SK-N-SH (cell line): Measurements from ENCODE around the gene RAD51B. TPM values are rescaled to one million over a fixed set of nuclear protein-coding genes. Genes with fewer than 3 reads are reported as not detected.

Experiments
- CTCF ChIA-PET: fragments of 300-600, 350-600 bp; formaldehyde crosslinking; extraction: SDS; loops from one replicate; lab custom pipeline; 2021; lab: Yijun Ruan, JAX
- POLR2A ChIA-PET: fragments of 350-600 bp; sonication (Branson Sonifier 250); formaldehyde crosslinking; extraction: SDS; loops from one replicate; lab custom pipeline; 2020; ENCODE audit warnings: antibody characterized with exemption, inconsistent platforms; lab: Yijun Ruan, JAX
- DNase-seq: peaks from one replicate; pipeline ENCODE4 v3.0.0; 2012
- H2AFZ ChIP-seq: fragments of 200-600 bp; sonication (generic); 2 replicates; pipeline ENCODE4 v1.8.1; 2016; ENCODE audit warnings: antibody characterized with exemption, mild to moderate bottlenecking, low read depth
- H3F3A ChIP-seq: fragments of 200-600 bp; sonication (generic); replicated peaks from 2 replicates; pipeline ENCODE3; 2016; ENCODE audit warnings: antibody characterized with exemption, mild to moderate bottlenecking; ENCODE audit not compliant: insufficient read depth
- H3K27ac ChIP-seq, 2 experiments: fragments of 200-500 bp in 1 of 2; fragments of 200-600 bp in 1 of 2; sonication (Bioruptor generic) in 1 of 2; sonication (generic), shearing (Covaris generic) in 1 of 2; 2 replicates each; pipeline versions ENCODE4 v1.5.1 to v1.6.1; 2014 to 2016; ENCODE audit warnings: low read depth in 2 of 2, inconsistent platforms in 1 of 2, low read length in 1 of 2, mild to moderate bottlenecking in 1 of 2, mixed read lengths in 1 of 2
- H3K27me3 ChIP-seq: fragments of 200-600 bp; sonication (generic), shearing (Covaris generic); 2 replicates; pipeline ENCODE4 v1.6.1; 2016; ENCODE audit warnings: mixed run types; ENCODE audit not compliant: insufficient read depth
- H3K36me3 ChIP-seq, 2 experiments: fragments of 200-500 bp in 1 of 2; fragments of 200-600 bp in 1 of 2; sonication (Bioruptor generic) in 1 of 2; sonication (generic) in 1 of 2; replicated peaks in 1 of 2; 2 replicates each; pipeline versions ENCODE3 to v1.5.1; 2014 to 2016; ENCODE audit warnings: low read length in 1 of 2, mild to moderate bottlenecking in 1 of 2; ENCODE audit not compliant: insufficient read depth in 2 of 2, control insufficient read depth in 1 of 2
- H3K4me1 ChIP-seq, 2 experiments: fragments of 200-500 bp in 1 of 2; fragments of 200-600 bp in 1 of 2; sonication (Bioruptor generic) in 1 of 2; sonication (generic), shearing (Covaris generic) in 1 of 2; 2 replicates each; pipeline versions ENCODE4 v1.5.1 to v1.6.1; 2014 to 2016; ENCODE audit warnings: low read depth in 1 of 2, low read length in 1 of 2, mixed run types in 1 of 2; ENCODE audit not compliant: insufficient read depth in 2 of 2, control insufficient read depth in 1 of 2
- H3K4me2 ChIP-seq: fragments of 200-600 bp; sonication (generic), shearing (Covaris generic); 2 replicates; pipeline ENCODE4 v1.6.1; 2017; ENCODE audit warnings: mixed run types
- H3K4me3 ChIP-seq, 2 experiments: fragments of 200-500 bp in 1 of 2; fragments of 200-600 bp in 1 of 2; sonication (Bioruptor generic) in 1 of 2; sonication (generic), shearing (Covaris generic) in 1 of 2; 2 replicates each; pipeline versions ENCODE4 v1.5.1 to v1.8.1; 2014 to 2016; ENCODE audit warnings: low read depth in 2 of 2, inconsistent platforms in 1 of 2, low read length in 1 of 2, mild to moderate bottlenecking in 1 of 2, mixed read lengths in 1 of 2, moderate library complexity in 1 of 2
- H3K79me2 ChIP-seq: fragments of 200-600 bp; sonication (generic); 2 replicates; pipeline ENCODE4 v1.8.1; 2017; ENCODE audit warnings: mild to moderate bottlenecking; ENCODE audit not compliant: insufficient read depth
- H3K9ac ChIP-seq: fragments of 200-600 bp; sonication (generic); 2 replicates; pipeline ENCODE4 v1.6.1; 2017; ENCODE audit warnings: mixed run types
- H3K9me2 ChIP-seq: fragments of 200-600 bp; sonication (generic); 2 replicates; pipeline ENCODE4 v1.6.1; 2017; ENCODE audit warnings: mixed run types
- H3K9me3 ChIP-seq: fragments of 200-600 bp; sonication (generic); 2 replicates; pipeline ENCODE4 v1.6.1; 2017; ENCODE audit warnings: mixed run types, mild to moderate bottlenecking, moderate library complexity
- H4K20me1 ChIP-seq: fragments of 200-600 bp; sonication (generic); 2 replicates; pipeline ENCODE4 v1.6.1; 2017; ENCODE audit warnings: mild to moderate bottlenecking, mixed run types; ENCODE audit not compliant: insufficient read depth
- CTCF ChIP-seq: fragments of 200-600 bp; sonication (generic); IDR thresholded peaks from 2 replicates; pipeline ENCODE4 v1.6.1; 2017; ENCODE audit warnings: antibody characterized with exemption, mild to moderate bottlenecking, moderate library complexity
- ELF1 ChIP-seq: IDR thresholded peaks from 2 replicates; pipeline ENCODE4 v1.4.0; 2012
- EP300 ChIP-seq, 2 experiments: IDR thresholded peaks; 2 replicates each; pipeline versions ENCODE4 v1.4.0 to v1.6.1; 2012; ENCODE audit warnings: borderline replicate concordance in 1 of 2, low read depth in 1 of 2, low read length in 1 of 2
- FOXJ3 ChIP-seq: sonication (generic); formaldehyde crosslinking; IDR thresholded peaks from 2 replicates; pipeline ENCODE4 v1.5.1; 2020; ENCODE audit warnings: mild to moderate bottlenecking, missing genetic modification reagents
- GABPA ChIP-seq: IDR thresholded peaks from 2 replicates; pipeline ENCODE4 v1.4.0; 2012; ENCODE audit warnings: low read depth, mild to moderate bottlenecking
- REST ChIP-seq: IDR thresholded peaks from 2 replicates; pipeline ENCODE4 v1.6.1; 2012; ENCODE audit warnings: mild to moderate bottlenecking, low read depth, low read length, moderate library complexity
- RFX5 ChIP-seq: IDR thresholded peaks from 2 replicates; pipeline ENCODE4 v1.6.1; 2012; ENCODE audit warnings: mild to moderate bottlenecking, improper control_type of control experiment, low read length
- SMC3 ChIP-seq: IDR thresholded peaks from 2 replicates; pipeline ENCODE4 v1.6.1; 2012; ENCODE audit warnings: low read depth, low read length, improper control_type of control experiment
- TEAD4 ChIP-seq: IDR thresholded peaks from 2 replicates; pipeline ENCODE4 v1.4.0; 2012; ENCODE audit warnings: mild to moderate bottlenecking, borderline replicate concordance; ENCODE audit not compliant: insufficient read depth
- USF2 ChIP-seq: fragments of 150-350 bp; IDR thresholded peaks from 2 replicates; pipeline ENCODE4 v1.6.1; 2017; ENCODE audit warnings: antibody characterized with exemption, low read length, low read depth, borderline replicate concordance
- WGBS: methylation state at CpG from one replicate; pipeline ENCODE4 v1.1.6; 2017; ENCODE audit warnings: low lambda C conversion rate; 5-methylcytosine and 5-hydroxymethylcytosine counted together
- polyA plus RNA-seq, 3 experiments: library from polyadenylated mRNA; depleted of rRNA; stranded (reverse); fragments of >200 nt; gene quantifications; 2 replicates each; pipeline ENCODE4 v1.2.3, GENCODE V29; 2012
- TF ChIP-seq, protein P1 (sequence below): IDR thresholded peaks from 2 replicates; pipeline ENCODE4 v1.4.0; 2012; ENCODE audit warnings: low read depth

Gene RAD51B
- polyA plus RNA-seq, 1 of the 3 experiments (the other 2 are of a cell fraction) = 6.0 TPM

DNA sequence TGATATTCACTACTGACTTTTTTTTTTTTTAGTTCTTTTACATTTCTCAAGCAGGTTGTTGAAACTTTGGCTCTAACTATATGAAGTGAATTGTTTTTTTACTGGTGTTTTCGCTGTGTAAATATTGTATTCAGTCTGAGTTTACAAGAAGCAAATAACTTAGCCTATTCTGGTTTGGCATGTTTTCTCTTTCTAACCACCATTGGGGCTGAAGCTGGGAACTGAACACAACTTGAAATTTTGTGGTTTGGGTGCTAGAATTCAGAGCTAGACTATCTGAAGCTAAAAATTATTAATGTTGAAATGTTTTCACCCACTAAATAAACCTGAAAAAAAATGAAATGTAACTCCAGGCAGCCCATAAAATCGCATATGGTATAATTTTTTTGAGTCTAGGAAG, 37.2 kb downstream of the RAD51B start:
- H3K27ac ChIP-seq = no peak overlapping the region
- no peak overlapping the region for H2AFZ ChIP-seq
- TF ChIP-seq EP300 (IDR thresholded peaks at IDR 0.05; ENCODE audit: borderline replicate concordance in 1 of 2, low read depth in 1 of 2, low read length in 1 of 2) (no peak), RFX5 (no peak), REST (no peak), USF2 (no peak), FOXJ3 (CRISPR knock-in tag) (no peak), CTCF (no peak), TEAD4 (no peak), GABPA (no peak), SMC3 (no peak), ELF1 (no peak)
- TF ChIP-seq, protein P1, sequence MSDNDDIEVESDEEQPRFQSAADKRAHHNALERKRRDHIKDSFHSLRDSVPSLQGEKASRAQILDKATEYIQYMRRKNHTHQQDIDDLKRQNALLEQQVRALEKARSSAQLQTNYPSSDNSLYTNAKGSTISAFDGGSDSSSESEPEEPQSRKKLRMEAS = no peak
- peaks cover 0 to 5% of the 10 kb centered on the region in 2 experiments; a peak in 1 of 4 replicates for H3K4me1 ChIP-seq
- H3K4me2 ChIP-seq = no peak overlapping the region
- no peak for DNase-seq
- ChIA-PET CTCF (interaction anchor here (0.7 to 1.1 kb wide), 3 partner anchors 960 to 987 kb away, joined by 3 read pairs; no protein-coding TSS in a partner anchor), POLR2A (no interaction called here)
- no peaks in the 10 kb centered on the region for H3K9me3 ChIP-seq
- no peak overlapping the region for H3K9ac ChIP-seq
- H3K4me3 ChIP-seq = no peak overlapping the region
- H3K27me3 ChIP-seq = no peaks in the 10 kb centered on the region
- no peaks in the 10 kb centered on the region for H3F3A ChIP-seq
- no peaks in the 10 kb centered on the region for H3K9me2 ChIP-seq
- H4K20me1 ChIP-seq = no peaks in the 10 kb centered on the region
- no peaks in the 10 kb centered on the region for H3K79me2 ChIP-seq
- WGBS = 90% methylated on average over 2 of the region's 2 CpGs
- H3K36me3 ChIP-seq = no peaks in the 10 kb centered on the region
